22Rv1 (cell line): ENCODE measurements around the gene WNT9A.

Source experiments
- ZFX ChIP-seq: fragments of 450-650 bp; IDR thresholded peaks from 2 replicates; pipeline ENCODE4 v1.6.1; 2017; ENCODE audit warnings: antibody characterized with exemption, borderline replicate concordance
- TF ChIP-seq, protein P1 (sequence below): fragments of 450-650 bp; IDR thresholded peaks from 2 replicates; pipeline ENCODE4 v1.5.1; 2017; ENCODE audit warnings: mild to moderate bottlenecking

DNA sequence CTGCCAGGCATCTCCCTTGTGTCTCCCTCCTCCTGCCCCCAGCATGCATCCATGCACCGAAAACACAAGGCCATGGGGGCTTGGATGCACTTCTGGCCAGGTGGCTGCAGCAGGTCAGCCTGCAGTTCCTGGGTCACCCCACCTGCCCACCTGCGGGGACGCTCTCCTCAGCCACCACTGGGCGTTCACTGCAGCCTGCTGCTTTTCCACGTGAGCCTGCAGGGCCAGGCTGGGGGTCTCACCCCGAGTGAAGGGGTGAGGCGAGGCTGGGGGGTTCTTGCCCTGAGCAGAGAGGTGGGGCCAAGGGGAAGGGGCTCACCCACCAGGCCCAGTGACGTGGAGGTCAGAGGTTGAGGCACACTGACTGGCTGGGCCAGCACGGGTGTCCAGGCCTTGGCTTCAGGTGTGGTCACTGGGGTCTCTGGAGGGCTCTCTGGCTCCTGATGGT lies 64.6 kb downstream of the WNT9A start:
- no peak for TF ChIP-seq ZFX
- TF ChIP-seq, protein P1, sequence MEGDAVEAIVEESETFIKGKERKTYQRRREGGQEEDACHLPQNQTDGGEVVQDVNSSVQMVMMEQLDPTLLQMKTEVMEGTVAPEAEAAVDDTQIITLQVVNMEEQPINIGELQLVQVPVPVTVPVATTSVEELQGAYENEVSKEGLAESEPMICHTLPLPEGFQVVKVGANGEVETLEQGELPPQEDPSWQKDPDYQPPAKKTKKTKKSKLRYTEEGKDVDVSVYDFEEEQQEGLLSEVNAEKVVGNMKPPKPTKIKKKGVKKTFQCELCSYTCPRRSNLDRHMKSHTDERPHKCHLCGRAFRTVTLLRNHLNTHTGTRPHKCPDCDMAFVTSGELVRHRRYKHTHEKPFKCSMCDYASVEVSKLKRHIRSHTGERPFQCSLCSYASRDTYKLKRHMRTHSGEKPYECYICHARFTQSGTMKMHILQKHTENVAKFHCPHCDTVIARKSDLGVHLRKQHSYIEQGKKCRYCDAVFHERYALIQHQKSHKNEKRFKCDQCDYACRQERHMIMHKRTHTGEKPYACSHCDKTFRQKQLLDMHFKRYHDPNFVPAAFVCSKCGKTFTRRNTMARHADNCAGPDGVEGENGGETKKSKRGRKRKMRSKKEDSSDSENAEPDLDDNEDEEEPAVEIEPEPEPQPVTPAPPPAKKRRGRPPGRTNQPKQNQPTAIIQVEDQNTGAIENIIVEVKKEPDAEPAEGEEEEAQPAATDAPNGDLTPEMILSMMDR: no peak
